SK-N-MC (cell line): ENCODE measurements around the gene TMEM35B.

ENCODE experiments used
- DNase-seq: peaks from one replicate; pipeline ENCODE4 v3.0.0-alpha.2; 2011; ENCODE audit warnings: low read depth, low spot score
- H3K27ac ChIP-seq: fragments of 200-600 bp; sonication (generic); 2 replicates; pipeline ENCODE4 v1.5.1; 2016; ENCODE audit warnings: mixed run types
- H3K36me3 ChIP-seq: fragments of 200-600 bp; sonication (generic); 2 replicates; pipeline ENCODE4 v1.6.1; 2017; ENCODE audit warnings: antibody characterized with exemption, low read length, mixed read lengths; ENCODE audit not compliant: insufficient read depth
- H3K4me3 ChIP-seq: fragments of 200-600 bp; sonication (generic); 2 replicates; pipeline ENCODE4 v1.5.1; 2016
- H3K9ac ChIP-seq: fragments of 200-600 bp; sonication (generic); 2 replicates; pipeline ENCODE4 v1.8.0; 2017; ENCODE audit warnings: mixed run types, mixed read lengths; ENCODE audit not compliant: insufficient read length
- H3K9me3 ChIP-seq: fragments of 200-600 bp; sonication (generic); 2 replicates; pipeline ENCODE4 v1.6.1; 2017; ENCODE audit warnings: low read depth, mild to moderate bottlenecking, antibody characterized with exemption, low read length, moderate library complexity, mixed read lengths
- EZH2 ChIP-seq: fragments of 200-600 bp; sonication (generic); IDR thresholded peaks from one replicate; pipeline ENCODE4 v1.6.1; 2017; ENCODE audit warnings: antibody characterized with exemption
- FOXP2 ChIP-seq: optimal IDR thresholded peaks from 2 replicates; pipeline ENCODE3; 2011; ENCODE audit warnings: mild to moderate bottlenecking, moderate library complexity; ENCODE audit not compliant: insufficient read depth; ENCODE audit errors: extremely low read length, control extremely low read depth
- POLR2AphosphoS5 ChIP-seq: IDR thresholded peaks from 2 replicates; pipeline ENCODE4 v1.6.1; 2012; ENCODE audit warnings: mild to moderate bottlenecking, low read depth, low read length, borderline replicate concordance

Gene TMEM35B

GRCh38 chr1:34982820-34983376 is 2.2 kb downstream of the TMEM35B start:
- no peak overlapping the region for H3K27ac ChIP-seq
- DNase-seq, result no peak
- H3K4me3 ChIP-seq, result no peak overlapping the region
- no peak overlapping the region for H3K9ac ChIP-seq
- TF ChIP-seq FOXP2 (no peak), EZH2 (no peak)
- no peaks in the 10 kb centered on the region for H3K9me3 ChIP-seq
- H3K36me3 ChIP-seq, result no peaks in the 10 kb centered on the region

GRCh38 chr1:34980715-34981114 is 4.4 kb downstream of the TMEM35B start:
- no peak for DNase-seq
- H3K9me3 ChIP-seq, result no peaks in the 10 kb centered on the region
- no peak overlapping the region for H3K9ac ChIP-seq
- TF ChIP-seq POLR2AphosphoS5 (no peak), EZH2 (no peak), FOXP2 (no peak)
- no peak overlapping the region for H3K27ac ChIP-seq
- H3K4me3 ChIP-seq, result no peak overlapping the region
- no peaks in the 10 kb centered on the region for H3K36me3 ChIP-seq

GRCh38 chr1:34978921-34979320 is 6.2 kb downstream of the TMEM35B start:
- DNase-seq, result no peak
- Histone ChIP-seq H3K27ac (no peak overlapping the region), H3K9ac (no peak overlapping the region), H3K4me3 (no peak overlapping the region), H3K9me3 (no peaks in the 10 kb centered on the region), H3K36me3 (no peaks in the 10 kb centered on the region)
- TF ChIP-seq POLR2AphosphoS5, result no peak

GRCh38 chr1:34977858-34978257 is 7.3 kb downstream of the TMEM35B start:
- Histone ChIP-seq H3K36me3 (no peaks in the 10 kb centered on the region), H3K27ac (no peak overlapping the region), H3K9ac (no peak overlapping the region), H3K9me3 (no peaks in the 10 kb centered on the region), H3K4me3 (no peak overlapping the region)
- TF ChIP-seq POLR2AphosphoS5, result no peak
- no peak for TF ChIP-seq EZH2
- DNase-seq, result no peak

- Histone ChIP-seq H3K9ac (no peak overlapping the region), H3K36me3 (no peaks in the 10 kb centered on the region), H3K4me3 (no peak overlapping the region), H3K27ac (no peak overlapping the region), H3K9me3 (no peaks in the 10 kb centered on the region)
- TF ChIP-seq POLR2AphosphoS5 (no peak), EZH2 (no peak), FOXP2 (no peak)
- DNase-seq, result no peak
Observed at GRCh38 chr1:34977210-34977471, 8.0 kb downstream of the TMEM35B start.

GRCh38 chr1:34976384-34977209 is 8.6 kb downstream of the TMEM35B start:
- Histone ChIP-seq H3K9ac (no peak overlapping the region), H3K9me3 (no peaks in the 10 kb centered on the region), H3K4me3 (no peak overlapping the region), H3K27ac (no peak overlapping the region), H3K36me3 (no peaks in the 10 kb centered on the region)
- no peak for DNase-seq
- TF ChIP-seq FOXP2 (no peak), EZH2 (no peak), POLR2AphosphoS5 (no peak)

- Histone ChIP-seq H3K27ac (no peak overlapping the region), H3K4me3 (no peak overlapping the region), H3K36me3 (no peaks in the 10 kb centered on the region), H3K9me3 (no peaks in the 10 kb centered on the region), H3K9ac (no peak overlapping the region)
- TF ChIP-seq EZH2 (no peak), FOXP2 (no peak), POLR2AphosphoS5 (no peak)
- DNase-seq, result no peak
Observed at GRCh38 chr1:34975771-34976170, 9.4 kb downstream of the TMEM35B start.

- Histone ChIP-seq H3K9ac (no peak overlapping the region), H3K27ac (no peak overlapping the region), H3K4me3 (no peak overlapping the region), H3K9me3 (no peaks in the 10 kb centered on the region), H3K36me3 (no peaks in the 10 kb centered on the region)
- TF ChIP-seq EZH2 (no peak), FOXP2 (no peak), POLR2AphosphoS5 (no peak)
- DNase-seq, result no peak
Observed at GRCh38 chr1:34975338-34975737, 9.8 kb downstream of the TMEM35B start.

GRCh38 chr1:34974626-34975025 is 10.5 kb downstream of the TMEM35B start:
- no peak for TF ChIP-seq POLR2AphosphoS5
- no peak for TF ChIP-seq FOXP2
- no peak for TF ChIP-seq EZH2
- Histone ChIP-seq H3K9ac (no peak overlapping the region), H3K27ac (no peak overlapping the region), H3K9me3 (no peaks in the 10 kb centered on the region), H3K4me3 (no peak overlapping the region), H3K36me3 (no peaks in the 10 kb centered on the region)
- no peak for DNase-seq
